RWPE2 (cell line): ENCODE results near the gene HLA-DQB2.
A peak's percentile ranks its signal among the peaks of the same experiment; 100 is the strongest.

Source experiments
- ATAC-seq: fragments of 200-7000 bp; cut with Tn5 transposase; 3 replicates; pipeline ENCODE4 v1.9.1; 2021; ENCODE audit warnings: low read depth
- DNase-seq: peaks from one replicate; pipeline ENCODE4 v3.0.0-alpha.2; 2020; ENCODE audit warnings: low spot score
- H3K27ac ChIP-seq: fragments of 450-650 bp; 2 replicates; pipeline ENCODE4 v1.5.1; 2017; ENCODE audit warnings: mild to moderate bottlenecking; ENCODE audit not compliant: poor library complexity, severe bottlenecking
- H3K27me3 ChIP-seq: fragments of 250-450 bp; sonication (Bioruptor Pico); 2 replicates; pipeline ENCODE4 v1.5.1; 2021; ENCODE audit warnings: mild to moderate bottlenecking, moderate library complexity; ENCODE audit not compliant: insufficient read depth, poor library complexity, severe bottlenecking
- H3K36me3 ChIP-seq: fragments of 250-450 bp; sonication (Bioruptor Pico); 2 replicates; pipeline ENCODE4 v1.5.1; 2020; ENCODE audit warnings: low read depth, mild to moderate bottlenecking, moderate library complexity
- H3K4me1 ChIP-seq: fragments of 250-450 bp; sonication (Bioruptor Pico); 2 replicates; pipeline ENCODE4 v1.5.1; 2021; ENCODE audit warnings: mild to moderate bottlenecking, moderate library complexity; ENCODE audit not compliant: insufficient read depth, poor library complexity, severe bottlenecking
- H3K4me3 ChIP-seq: fragments of 250-450 bp; sonication (Bioruptor Pico); 2 replicates; pipeline ENCODE4 v1.5.1; 2021; ENCODE audit warnings: mild to moderate bottlenecking, moderate library complexity; ENCODE audit not compliant: severe bottlenecking
- H3K9me3 ChIP-seq: fragments of 250-450 bp; sonication (Bioruptor Pico); 2 replicates; pipeline ENCODE4 v1.5.1; 2021; ENCODE audit warnings: mild to moderate bottlenecking, moderate library complexity; ENCODE audit not compliant: severe bottlenecking
- CTCF ChIP-seq: fragments of 450-650 bp; IDR thresholded peaks from one replicate; pipeline ENCODE4 v1.5.1; 2017; ENCODE audit warnings: mild to moderate bottlenecking, moderate library complexity; ENCODE audit not compliant: poor library complexity, severe bottlenecking

The HLA-DQB2 gene

GRCh38 chr6:32799740-32800139 is 36.4 kb upstream of the HLA-DQB2 start:
- Histone ChIP-seq H3K36me3 (no peaks in the 10 kb centered on the region), H3K9me3 (peaks cover 2% of the 10 kb centered on the region), H3K27ac (no peak overlapping the region), H3K27me3 (peaks cover 18% of the 10 kb centered on the region), H3K4me1 (no peaks in the 10 kb centered on the region), H3K4me3 (no peak overlapping the region)
- DNase-seq (no peak), ATAC-seq (no peak)
- no peak for TF ChIP-seq CTCF

- DNase-seq (no peak), ATAC-seq (no peak)
- no peak for TF ChIP-seq CTCF
- H3K4me1 ChIP-seq = no peaks in the 10 kb centered on the region
- H3K36me3 ChIP-seq = no peaks in the 10 kb centered on the region
- H3K9me3 ChIP-seq = peaks cover 2% of the 10 kb centered on the region
- H3K27me3 ChIP-seq = peaks cover 24% of the 10 kb centered on the region
- H3K4me3 ChIP-seq = no peak overlapping the region
- H3K27ac ChIP-seq = no peak overlapping the region
These were observed 35.8 kb upstream of the HLA-DQB2 start for GRCh38 chr6:32799168-32799567.

GRCh38 chr6:32796848-32797776 is 33.8 kb upstream of the HLA-DQB2 start:
- Histone ChIP-seq H3K36me3 (no peaks in the 10 kb centered on the region), H3K4me1 (no peaks in the 10 kb centered on the region), H3K4me3 (peak overlapping the region; percentile 6), H3K27ac (no peak overlapping the region), H3K9me3 (peaks cover 2% of the 10 kb centered on the region), H3K27me3 (peaks cover 35% of the 10 kb centered on the region)
- DNase-seq (no peak), ATAC-seq (peak; percentile 61)
- TF ChIP-seq CTCF = peak; percentile 86

- Histone ChIP-seq H3K27me3 (peaks cover 43% of the 10 kb centered on the region), H3K4me1 (no peaks in the 10 kb centered on the region), H3K4me3 (no peak overlapping the region), H3K9me3 (peaks cover 2% of the 10 kb centered on the region), H3K27ac (no peak overlapping the region), H3K36me3 (no peaks in the 10 kb centered on the region)
- DNase-seq (no peak), ATAC-seq (no peak)
- no peak for TF ChIP-seq CTCF
These were observed 31.2 kb upstream of the HLA-DQB2 start for GRCh38 chr6:32794510-32794909.

- no peak for ATAC-seq
- no peak for TF ChIP-seq CTCF
- peaks cover 48% of the 10 kb centered on the region for H3K27me3 ChIP-seq
- H3K4me1 ChIP-seq = no peaks in the 10 kb centered on the region
- H3K9me3 ChIP-seq = no peaks in the 10 kb centered on the region
- no peak for DNase-seq
- H3K27ac ChIP-seq = no peak overlapping the region
- no peaks in the 10 kb centered on the region for H3K36me3 ChIP-seq
- no peak overlapping the region for H3K4me3 ChIP-seq
These were observed 29.6 kb upstream of the HLA-DQB2 start for GRCh38 chr6:32792901-32793435.
